Globus pallidus (tissue), 1 donor: ENCODE data around the gene HK1.
A peak's percentile ranks its signal among the peaks of the same experiment; 100 is the strongest.

Experiments
- DNase-seq: peaks from one replicate; pipeline ENCODE4 v3.0.0-alpha.2; 2015; ENCODE audit warnings: low spot score

The HK1 gene

DNA sequence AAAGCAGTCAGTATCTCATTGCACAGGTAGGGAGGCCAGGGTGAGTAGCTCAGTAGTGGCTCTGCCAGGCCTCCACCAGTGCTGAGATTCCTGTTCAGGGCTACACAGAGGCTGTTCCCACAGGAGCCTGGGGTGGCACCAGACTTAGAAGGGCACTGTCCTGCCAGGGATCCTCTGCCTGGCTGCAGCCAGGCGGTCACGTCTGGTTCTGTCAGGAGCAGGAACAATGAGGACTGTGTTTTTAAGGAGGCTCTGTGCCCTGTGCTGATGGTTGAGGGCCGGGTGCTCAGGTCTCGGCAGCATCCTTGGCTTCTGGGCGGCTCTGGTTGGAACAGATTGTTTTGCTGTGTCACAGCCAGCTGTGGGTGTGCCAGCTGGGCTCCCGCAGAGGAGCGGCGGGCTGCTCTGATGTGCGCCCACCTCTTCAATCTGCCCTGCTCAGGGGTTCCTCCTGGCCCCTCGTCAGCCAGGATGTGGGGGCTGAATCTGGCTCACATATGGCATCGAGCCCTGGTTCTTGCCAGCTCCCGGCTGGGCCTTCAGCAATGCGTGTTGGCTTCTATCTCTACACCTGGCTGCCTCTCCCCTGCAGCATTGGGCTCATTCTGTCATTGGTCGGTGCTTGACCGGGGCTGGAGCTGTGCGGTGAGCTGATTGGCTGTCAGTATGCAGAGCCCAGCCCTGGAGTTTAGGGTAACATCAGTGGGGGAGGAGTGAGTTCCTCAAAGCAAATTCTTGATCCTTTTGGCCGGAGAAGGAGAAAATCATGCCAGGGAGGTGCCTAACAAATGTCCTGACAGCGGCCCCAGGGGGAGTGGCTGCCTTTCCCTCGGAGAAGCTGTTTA is 97.2 kb downstream of the HK1 start:
- DNase-seq, result no peak

DNA sequence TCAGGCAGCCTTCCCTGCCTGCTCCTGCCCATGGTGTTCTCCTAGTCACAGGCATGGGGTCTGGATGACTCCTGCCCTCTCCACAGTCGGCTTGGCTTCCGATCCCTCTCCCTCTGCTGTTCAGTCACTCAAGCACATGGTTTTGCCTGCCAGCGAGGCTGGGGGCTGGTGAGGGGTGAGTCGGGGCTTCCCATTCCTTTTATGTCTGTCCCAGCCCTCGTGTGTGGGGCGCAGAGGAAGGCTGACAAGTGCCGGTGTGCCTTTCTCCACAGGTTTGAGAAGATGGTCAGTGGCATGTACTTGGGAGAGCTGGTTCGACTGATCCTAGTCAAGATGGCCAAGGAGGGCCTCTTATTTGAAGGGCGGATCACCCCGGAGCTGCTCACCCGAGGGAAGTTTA is 98.4 kb downstream of the HK1 start:
- DNase-seq, result no peak

DNA sequence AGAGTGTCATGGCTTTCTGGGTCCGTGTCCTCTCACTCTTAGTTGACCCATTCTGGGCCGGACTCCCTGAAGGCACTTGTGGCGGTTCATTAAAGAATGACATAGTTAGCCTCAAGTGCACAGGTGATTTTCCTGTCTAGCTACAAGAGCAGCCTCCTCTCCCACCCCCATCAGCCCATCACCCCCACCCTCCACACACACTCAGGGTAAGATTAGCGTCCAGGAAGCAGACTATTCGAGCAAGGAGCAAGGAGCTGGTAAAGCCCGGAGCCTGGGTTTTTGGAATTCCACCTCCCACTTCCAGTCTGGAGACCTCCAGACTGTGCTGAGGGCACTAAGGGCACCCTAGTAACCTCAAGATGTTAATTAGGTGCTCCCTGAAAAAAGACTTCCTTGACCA is 98.9 kb downstream of the HK1 start:
- no peak for DNase-seq

DNA sequence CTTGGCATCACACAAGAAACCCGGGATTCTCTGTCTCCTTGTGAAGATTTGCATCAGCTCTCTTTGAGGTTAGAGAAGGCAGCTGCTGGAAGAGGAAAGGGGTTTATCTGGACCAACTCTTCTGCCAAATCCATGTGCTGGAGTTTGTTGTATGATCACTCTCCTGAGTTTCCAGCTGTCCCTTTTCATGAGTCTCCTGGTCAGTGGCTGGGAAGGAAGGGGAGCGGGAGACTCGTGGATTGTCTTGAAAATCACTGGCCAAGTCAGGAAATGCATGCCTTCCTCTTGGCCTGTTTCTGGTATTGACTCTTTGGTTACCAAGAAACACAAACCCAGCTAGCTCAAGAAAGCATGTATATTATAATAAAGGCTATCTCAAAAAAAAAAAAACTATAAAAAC is 99.6 kb downstream of the HK1 start:
- DNase-seq, result no peak

DNA sequence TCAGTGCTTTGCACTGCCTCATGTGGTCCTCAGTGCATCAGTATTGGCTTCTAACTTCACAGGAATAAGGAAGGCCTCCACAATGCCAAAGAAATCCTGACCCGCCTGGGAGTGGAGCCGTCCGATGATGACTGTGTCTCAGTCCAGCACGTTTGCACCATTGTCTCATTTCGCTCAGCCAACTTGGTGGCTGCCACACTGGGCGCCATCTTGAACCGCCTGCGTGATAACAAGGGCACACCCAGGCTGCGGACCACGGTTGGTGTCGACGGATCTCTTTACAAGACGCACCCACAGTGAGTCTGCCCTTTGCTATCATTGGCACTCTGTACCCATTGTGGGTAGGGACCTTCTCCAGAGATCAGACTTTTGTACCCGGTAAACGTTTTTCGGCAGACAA is 101.5 kb downstream of the HK1 start:
- no peak for DNase-seq

DNA sequence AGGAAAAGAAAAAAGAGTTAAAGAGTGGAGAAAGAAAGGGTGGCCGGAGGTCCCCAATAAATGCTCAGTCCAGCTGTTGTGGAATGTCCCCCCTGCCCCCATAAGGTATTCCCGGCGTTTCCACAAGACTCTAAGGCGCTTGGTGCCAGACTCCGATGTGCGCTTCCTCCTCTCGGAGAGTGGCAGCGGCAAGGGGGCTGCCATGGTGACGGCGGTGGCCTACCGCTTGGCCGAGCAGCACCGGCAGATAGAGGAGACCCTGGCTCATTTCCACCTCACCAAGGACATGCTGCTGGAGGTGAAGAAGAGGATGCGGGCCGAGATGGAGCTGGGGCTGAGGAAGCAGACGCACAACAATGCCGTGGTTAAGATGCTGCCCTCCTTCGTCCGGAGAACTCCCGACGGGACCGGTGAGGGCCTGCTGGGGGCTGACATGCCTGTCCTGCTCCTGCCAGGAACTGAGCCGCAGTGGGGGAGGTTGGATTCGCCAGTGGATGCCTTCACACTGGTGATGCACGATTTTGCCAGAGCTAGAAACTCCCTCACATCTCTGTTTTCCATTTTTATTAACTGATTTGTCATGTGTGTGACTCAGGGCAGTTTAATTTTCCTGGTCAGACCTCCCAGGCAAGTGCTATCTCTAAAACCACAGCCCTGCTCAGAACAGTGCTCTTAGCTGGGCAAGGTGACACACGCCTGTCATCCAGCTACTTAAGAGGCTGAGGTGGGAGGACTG is 104.3 kb downstream of the HK1 start:
- no peak for DNase-seq

DNA sequence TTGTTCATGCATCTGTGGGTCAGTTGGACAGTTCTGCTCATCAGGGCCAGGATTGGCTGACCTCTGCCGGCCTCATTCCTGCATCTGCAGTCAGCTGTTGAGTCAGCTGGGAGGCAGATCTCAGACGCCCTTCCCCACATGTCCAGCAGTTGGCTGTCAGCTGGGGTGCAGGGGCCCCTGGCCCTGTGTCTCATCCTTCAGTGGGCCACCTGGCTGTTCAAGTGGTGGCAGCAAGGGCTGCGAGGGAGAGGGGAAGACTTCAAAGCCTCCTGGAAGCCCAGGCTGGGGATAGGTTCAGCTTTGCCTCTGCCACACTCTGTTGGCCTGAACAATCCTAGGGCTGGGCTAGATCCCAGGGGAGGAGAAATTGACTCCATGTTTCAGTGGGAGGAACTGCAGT is 105.3 kb downstream of the HK1 start:
- no peak for DNase-seq

DNA sequence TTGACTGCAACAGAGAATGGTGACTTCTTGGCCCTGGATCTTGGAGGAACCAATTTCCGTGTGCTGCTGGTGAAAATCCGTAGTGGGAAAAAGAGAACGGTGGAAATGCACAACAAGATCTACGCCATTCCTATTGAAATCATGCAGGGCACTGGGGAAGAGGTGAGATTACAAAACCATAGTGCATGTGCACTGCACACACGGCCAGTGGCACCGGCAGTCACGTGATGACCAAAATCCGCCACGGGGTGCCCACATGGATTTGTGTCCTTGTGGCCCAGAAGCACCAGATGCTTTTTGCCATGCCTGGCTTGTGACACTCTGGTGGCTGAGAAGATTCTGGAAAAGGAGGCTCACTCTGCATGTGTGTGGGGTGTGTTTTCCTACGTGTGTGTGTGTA is 106.0 kb downstream of the HK1 start:
- no peak for DNase-seq

DNA sequence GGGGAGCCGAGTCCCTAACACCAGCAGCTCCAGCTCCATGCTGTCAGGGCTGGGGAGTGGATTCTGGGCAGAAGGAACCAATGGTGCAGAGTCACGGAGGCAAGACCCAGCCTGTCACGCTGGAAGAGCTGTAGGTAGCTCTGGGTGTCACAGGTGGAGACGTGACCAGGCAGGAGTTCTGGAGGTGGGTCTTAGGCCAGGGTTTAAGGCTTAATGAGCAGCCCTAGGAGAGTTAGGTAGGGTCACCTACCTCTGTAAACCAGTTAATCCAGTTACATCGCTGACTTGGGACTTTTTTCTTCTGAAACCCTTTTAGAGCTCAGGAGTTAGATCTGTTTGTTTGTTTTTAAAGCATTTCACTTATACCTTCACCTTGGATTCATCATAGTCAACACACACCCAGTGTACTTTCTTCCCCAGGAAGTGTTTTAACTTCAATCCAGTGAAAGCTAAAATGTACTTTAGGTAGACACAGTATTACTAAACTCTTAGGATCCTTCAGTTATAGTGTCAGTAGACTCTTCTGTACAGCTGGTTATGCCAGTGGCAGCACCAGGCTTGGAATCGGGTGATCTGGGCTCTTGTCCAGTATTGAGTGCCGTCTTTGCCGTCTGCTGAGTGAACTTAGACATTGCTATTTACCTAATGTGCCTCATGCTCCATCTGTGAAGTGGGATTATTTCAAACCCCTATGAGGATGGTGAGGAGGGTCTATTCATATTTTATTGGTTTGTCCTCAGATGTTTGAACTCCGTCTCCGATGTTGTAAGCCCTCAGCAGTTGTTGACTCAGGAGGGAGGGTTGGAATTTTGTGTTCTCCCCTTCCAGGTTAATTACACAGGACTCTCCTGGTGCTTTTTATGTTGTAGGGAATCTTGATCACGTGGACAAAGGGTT is 107.4 kb downstream of the HK1 start:
- no peak for DNase-seq

DNA sequence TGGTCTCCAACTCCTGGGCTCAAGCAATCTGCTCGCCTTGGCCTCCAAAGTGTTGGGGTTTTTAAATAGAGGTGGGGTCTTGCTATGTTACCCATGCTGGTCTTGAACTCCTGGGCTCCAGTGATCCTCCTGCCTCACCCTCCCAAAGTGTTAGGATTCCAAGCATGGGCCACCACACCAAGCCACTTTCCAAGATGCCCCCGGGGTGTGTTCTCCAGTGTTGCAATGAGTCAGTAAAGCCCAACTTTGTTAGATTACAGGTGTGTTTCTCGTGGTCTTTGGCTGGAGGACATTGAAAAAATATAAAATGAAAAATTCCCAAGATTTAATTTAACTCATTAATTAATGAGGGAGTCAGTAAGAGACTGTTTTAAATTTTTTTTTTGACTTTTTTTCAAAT is 109.2 kb downstream of the HK1 start:
- no peak for DNase-seq

DNA sequence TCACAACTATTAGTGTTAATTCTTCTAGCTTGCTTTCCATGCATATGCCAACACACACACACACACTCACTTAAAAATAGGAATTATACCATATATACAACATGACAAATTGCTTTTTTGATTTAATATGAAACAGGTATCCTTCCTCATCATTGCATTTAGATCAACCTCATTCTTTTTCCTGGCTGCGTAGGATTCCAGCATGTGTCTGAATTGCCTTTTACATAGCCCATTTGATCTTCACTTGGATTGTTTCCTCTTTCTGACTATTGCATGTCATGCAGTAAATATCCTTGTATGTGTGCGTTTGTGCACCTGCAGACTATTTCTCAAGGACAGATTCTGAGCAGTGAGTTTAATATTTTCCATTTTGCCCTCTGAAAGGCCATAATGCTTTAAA is 110.2 kb downstream of the HK1 start:
- DNase-seq, result no peak

DNA sequence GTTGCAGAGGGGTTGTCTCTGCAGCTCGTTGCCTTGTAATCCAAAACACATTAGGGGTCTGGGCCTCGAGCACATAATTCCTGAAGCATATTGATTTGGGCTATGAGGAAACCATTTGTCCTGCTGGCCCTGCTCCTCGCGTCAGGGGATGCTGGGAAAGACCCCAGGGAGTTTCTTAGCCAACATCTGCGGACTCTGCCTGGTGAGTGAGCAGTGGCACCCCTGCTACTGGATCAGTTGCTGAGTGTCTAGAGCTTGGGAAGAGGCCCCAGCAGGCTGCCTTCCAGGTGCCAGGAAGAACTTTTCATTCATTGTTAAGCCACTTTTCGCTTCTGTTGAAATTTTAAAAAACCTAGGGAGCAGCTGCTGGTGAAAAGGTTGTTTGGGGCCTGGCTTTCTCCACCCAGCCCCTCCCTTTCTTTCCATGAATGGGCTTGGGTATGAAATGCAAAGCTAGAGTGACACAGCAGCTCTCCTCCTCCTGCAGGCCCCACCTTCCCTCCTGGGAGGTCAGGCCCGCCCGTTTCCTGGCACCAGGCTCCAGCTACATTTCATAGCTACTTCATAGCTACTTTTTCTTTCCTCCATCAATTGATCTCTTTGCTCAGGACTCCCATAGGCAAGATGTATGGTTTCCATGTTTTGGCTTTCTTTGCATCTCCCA is 111.7 kb downstream of the HK1 start:
- DNase-seq, result no peak

DNA sequence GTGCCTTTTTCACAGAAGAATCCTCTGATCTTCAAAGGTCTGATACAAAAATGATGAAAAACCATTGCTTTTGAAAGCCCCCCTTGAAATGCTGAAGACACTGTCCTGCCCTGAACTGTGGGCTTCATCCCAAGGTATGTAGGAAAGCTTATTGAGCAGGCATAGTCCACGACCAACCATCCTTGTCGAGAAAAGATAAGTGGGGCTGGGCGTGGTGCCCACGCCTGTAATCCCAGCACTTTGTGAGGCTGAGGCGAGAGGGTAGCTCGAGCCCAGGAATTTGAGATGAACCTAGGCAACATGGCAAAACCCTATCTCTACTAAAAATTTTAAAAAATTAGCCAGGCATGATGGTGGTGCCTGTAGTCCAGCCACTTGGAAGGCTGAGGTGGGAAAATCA is 112.9 kb downstream of the HK1 start:
- no peak for DNase-seq

DNA sequence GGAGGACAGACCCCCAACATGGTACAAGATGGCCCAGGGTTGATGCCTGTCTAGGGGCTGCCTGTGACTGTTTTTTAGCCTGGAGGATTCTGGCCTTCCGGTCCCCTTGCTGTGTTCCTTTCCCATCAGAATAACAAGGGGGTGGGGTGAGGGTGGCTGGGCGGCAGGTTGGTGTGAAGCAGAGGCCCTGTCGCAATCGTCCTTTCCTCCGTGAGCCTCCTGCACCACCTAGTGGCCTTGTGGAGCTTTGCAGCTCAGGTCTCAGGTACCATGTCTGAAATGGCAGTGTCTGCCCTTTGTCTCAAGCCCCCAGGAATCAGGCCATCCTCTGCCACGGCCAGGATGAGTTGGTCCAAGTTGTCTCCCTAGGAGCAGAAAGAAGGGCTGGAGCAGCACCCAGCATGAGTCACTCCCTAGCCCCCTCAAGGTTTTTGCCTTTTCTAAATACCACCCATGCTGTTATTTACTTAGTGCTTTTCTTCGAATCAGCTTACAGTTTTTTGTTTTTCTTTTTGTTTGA is 114.2 kb downstream of the HK1 start:
- peak; percentile 69 for DNase-seq

DNA sequence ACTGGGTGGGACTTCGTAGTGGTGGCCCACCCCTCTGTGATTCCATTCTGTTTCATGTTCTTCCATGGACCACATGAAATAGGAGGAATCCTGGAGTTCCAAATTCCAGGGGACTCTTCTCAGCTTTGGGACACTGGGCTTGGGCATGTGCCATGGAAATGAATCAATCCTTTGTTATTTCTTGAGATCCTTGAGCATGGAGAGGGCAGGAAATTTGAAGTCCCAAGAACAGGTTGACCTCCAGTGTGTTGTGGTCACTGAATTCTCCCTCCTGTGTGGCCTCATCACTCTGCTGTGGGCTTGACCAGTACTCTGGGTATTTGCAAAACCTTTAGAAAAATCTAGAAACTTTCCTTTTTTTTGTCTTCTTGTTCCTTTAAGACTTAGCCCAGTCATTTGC is 115.7 kb downstream of the HK1 start:
- no peak for DNase-seq

DNA sequence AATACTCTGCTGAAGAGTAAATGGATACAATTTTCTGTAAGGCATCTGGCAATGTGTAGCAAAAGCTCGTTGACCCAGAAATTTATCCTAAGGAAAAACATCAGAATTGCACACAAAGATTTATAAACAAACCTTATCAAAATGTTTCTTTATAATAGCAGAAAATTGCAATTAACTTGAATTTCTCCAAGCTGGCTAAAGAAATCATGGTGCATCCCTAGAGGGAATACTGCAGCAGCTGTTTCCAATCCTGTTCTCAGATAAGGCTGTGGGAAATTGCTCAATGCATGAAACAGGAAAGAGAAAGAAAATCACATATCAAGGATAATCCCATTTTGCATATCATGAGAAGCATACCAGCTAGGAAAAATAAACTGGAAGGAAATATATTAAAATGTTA is 119.7 kb downstream of the HK1 start:
- DNase-seq, result no peak

DNA sequence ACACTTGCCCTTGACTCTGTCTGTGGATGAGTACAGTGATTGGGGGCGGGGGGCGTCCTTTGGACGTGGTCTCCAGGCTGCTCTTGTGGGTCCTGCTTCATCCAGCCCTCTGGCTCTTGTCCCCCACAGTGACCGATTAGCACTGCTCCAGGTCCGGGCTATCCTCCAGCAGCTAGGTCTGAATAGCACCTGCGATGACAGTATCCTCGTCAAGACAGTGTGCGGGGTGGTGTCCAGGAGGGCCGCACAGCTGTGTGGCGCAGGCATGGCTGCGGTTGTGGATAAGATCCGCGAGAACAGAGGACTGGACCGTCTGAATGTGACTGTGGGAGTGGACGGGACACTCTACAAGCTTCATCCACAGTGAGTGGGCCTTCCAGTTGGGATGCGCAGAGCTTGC is 120.2 kb downstream of the HK1 start:
- DNase-seq, result no peak

DNA sequence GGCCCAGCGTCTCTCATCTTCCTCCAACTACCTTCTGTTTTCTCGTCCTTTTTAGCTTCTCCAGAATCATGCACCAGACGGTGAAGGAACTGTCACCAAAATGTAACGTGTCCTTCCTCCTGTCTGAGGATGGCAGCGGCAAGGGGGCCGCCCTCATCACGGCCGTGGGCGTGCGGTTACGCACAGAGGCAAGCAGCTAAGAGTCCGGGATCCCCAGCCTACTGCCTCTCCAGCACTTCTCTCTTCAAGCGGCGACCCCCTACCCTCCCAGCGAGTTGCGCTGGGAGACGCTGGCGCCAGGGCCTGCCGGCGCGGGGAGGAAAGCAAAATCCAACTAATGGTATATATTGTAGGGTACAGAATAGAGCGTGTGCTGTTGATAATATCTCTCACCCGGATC is 122.6 kb downstream of the HK1 start:
- no peak for DNase-seq

DNA sequence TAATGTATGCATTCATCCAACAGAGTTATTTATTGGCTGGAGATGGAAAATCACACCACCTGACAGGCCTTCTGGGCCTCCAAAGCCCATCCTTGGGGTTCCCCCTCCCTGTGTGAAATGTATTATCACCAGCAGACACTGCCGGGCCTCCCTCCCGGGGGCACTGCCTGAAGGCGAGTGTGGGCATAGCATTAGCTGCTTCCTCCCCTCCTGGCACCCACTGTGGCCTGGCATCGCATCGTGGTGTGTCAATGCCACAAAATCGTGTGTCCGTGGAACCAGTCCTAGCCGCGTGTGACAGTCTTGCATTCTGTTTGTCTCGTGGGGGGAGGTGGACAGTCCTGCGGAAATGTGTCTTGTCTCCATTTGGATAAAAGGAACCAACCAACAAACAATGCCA is 123.1 kb downstream of the HK1 start:
- no peak for DNase-seq

DNA sequence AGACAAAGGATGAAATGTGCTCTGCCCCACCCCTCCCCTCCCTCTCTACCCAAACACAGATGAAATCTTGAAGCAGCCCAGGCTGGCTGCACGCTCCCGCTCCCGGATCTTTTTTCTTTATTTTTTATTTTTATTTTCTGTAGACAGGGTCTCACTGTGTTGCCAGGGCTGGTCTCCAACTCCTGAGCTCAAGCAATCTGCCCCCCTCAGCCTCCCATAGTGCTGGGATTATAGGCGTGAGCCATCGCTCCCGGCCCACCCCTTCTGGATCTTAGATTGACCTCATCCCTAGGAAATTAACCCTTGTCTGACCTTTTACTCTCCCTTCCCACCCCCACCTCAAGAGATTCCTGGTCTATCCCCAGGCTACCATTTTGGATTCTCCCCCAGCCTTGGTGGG is 124.1 kb downstream of the HK1 start:
- no peak for DNase-seq

DNA sequence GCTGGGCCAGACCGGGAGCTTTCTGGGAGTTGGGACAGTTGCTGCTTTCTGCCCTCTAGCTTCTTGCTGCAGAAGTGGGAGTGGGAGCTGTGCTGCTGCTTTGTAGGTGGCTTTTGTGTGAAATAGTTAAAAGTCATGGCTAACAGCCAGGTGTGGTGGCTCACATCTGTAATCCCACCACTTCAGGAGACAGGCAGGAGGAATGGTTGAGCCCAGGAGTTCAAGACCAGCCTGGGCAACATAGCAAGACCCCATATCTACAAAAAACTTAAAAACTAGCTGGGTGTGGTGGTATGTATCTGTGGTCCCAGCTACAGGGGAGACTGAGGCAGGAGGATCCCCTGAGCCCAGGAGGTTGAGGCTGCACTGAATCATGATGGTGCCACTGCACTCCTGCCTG is 124.8 kb downstream of the HK1 start:
- DNase-seq, result no peak

DNA sequence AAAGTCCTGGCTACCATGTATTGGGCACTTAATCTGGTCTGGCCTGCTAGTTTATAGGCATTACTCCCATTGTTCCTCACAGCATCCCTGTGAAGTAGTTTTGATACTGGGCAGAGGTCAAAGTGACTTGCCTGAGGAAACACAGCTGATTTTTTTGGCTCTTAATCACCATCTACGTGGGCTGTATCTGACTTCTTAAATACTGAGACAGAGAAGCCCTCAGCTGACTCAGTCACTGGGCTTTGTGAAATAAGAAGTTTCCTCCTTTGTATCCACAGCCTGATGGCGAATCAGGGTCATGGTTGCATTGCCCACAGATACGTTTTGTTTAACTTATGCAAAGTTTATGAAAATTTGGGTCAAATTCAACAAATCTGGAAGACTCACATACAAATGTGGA is 125.2 kb downstream of the HK1 start:
- no peak for DNase-seq
